Measurements from ENCODE around the gene OR6C4.

DNA sequence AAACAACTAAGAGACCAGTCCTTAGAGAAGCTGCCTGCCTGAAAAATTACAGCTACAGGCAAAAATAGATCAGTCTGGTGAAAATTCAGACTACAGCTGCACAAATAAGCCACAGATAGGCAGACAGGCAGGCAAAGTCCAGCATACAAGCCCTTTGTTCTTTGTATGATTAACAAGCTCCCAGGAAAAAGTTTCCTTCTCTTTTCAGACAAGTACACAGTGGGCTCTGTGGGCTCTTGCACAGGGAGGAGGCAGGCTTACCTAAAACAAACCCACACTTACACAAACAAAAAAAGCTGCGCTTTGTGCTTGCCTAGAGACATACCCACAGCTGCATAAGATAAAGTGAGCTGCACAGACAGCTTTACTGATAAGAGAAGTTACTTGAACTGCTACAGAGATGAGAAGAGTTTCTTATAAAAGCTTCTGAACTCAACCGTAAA lies 49.6 kb upstream of the OR6C4 start:
- TF ChIP-seq, protein P1, sequence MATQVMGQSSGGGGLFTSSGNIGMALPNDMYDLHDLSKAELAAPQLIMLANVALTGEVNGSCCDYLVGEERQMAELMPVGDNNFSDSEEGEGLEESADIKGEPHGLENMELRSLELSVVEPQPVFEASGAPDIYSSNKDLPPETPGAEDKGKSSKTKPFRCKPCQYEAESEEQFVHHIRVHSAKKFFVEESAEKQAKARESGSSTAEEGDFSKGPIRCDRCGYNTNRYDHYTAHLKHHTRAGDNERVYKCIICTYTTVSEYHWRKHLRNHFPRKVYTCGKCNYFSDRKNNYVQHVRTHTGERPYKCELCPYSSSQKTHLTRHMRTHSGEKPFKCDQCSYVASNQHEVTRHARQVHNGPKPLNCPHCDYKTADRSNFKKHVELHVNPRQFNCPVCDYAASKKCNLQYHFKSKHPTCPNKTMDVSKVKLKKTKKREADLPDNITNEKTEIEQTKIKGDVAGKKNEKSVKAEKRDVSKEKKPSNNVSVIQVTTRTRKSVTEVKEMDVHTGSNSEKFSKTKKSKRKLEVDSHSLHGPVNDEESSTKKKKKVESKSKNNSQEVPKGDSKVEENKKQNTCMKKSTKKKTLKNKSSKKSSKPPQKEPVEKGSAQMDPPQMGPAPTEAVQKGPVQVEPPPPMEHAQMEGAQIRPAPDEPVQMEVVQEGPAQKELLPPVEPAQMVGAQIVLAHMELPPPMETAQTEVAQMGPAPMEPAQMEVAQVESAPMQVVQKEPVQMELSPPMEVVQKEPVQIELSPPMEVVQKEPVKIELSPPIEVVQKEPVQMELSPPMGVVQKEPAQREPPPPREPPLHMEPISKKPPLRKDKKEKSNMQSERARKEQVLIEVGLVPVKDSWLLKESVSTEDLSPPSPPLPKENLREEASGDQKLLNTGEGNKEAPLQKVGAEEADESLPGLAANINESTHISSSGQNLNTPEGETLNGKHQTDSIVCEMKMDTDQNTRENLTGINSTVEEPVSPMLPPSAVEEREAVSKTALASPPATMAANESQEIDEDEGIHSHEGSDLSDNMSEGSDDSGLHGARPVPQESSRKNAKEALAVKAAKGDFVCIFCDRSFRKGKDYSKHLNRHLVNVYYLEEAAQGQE (IDR thresholded peaks at IDR 0.05; ENCODE audit: insufficient read depth in 1 of 2, low read depth in 2 of 2, low read length in 2 of 2), result no peak
- TF ChIP-seq POLR2AphosphoS5 (IDR thresholded peaks at IDR 0.05; ENCODE audit: low read depth, low read length), result no peak
- no peak for TF ChIP-seq SIN3A (IDR thresholded peaks at IDR 0.05; ENCODE audit: borderline replicate concordance, insufficient read depth, low read length)

Data from PFSK-1 (cell line).